Stimulated activated CD8-positive, alpha-beta memory T cell treated with anti-CD3 and anti-CD28 coated beads, Interleukin-12 subunit alpha, Interleukin-12 subunit beta, amount 100 ng/mL, for 4 hours (primary cell): ENCODE results near the gene NSD2.

Source experiments
- DNase-seq: peaks from one replicate; pipeline ENCODE4 v3.0.0-alpha.2; 2020; ENCODE audit warnings: low read depth

NSD2 gene

DNA sequence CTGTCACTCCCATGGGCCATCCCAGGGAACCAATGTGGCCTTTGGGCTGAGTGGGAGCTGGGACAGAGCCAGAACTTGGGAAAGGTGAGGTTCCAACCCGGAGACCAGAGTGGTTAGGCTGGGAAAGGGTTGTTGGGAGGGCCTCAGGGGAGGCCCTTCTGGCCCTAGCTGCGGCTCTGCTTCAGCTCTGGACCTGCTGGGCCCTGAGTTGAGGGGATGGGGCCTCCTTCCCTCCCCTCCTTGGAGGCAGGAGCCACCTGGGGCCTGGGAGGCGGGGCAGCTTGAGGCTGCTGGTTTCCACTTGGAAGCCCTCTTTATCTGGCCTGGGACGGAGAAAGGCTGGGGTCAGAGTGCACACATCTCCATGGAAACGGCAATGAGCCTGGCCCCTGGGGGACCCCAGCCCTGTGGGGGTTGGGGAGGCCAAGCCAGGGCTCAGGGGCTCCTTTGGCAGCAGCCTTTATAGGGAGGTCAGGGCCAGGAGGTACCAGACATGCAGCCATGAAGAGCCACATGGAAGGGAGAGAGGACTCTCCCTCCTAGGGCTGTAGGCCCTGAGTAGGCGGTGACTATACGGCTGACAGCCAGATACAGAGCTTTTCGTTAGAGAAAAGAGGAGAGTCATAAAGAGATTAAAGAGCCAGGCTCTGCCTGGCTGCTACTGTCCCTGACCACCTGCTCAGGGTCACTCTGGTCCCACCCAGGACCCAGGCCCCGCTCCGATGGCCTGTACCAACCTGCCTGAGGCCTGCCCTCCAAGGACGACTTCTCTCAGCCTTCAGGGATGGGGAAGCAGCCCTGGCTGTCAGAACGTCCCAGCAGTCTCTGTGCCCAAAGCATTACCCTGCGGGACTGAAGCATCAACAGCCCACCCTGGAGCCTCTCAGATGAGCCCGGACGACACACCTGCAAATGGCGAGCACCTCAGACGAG lies 6.9 kb upstream of the NSD2 start:
- no peak for DNase-seq

DNA sequence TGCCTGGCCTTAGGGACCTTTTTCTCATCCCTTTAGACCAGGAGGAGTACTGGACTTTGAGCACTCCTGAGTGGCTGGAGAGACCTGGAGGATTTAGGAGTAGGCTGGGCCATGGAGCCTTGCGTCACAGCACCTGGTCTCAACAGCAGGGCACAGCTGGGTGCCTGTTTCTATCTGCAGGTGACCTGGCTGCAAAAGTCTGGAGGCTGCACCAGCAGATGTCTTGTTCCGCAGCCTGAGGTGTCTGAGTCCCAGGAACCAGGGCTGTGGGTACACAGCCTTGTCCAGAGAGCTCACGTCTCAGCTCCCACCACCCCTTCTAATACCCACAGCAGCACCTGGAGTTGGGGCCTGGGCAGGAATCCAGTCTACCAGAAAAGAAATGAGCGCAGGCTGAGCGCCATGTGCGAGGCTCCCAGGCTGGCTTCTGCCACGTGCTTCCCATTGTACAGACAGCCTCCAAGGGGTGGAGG lies 5.0 kb upstream of the NSD2 start:
- no peak for DNase-seq

DNA sequence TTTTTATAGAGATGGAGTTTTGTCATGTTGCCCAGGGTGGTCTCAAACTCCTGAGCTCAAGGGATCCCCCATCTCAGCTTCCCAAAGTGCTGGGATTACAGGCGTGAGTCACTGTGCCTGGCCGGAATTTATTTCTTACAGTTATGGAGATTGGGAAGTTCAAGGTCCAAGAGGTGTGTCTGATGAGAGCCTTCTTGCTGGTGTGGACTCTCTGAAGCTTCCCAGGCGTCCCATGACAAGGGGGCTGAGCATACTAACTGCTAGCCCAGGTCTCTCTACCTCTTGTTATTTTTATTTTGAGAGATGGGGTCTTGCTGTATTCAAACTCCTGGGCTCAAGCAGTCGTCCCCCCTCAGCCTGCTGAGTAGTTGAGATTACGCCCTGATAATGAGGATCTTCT lies 2.9 kb upstream of the NSD2 start:
- no peak for DNase-seq

DNA sequence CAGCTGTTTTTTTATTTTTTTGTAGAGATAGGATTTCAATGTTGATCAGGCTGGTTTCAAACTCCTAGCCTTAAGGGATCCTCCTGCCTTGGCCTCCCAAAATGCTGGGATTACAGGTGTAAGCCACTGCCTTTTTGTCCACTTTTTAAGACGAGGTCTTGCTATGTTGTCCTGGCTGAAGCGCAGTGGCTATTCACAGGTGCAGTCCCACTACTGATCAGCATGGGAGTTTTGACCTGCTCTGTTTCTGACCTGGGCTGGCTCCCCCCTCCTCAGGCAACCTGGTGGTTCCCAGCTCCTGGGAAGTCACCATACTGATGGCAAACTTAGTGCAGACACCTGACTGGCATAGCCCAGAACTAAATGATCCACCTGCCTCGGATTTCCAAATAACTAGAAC lies 2.3 kb upstream of the NSD2 start:
- DNase-seq, result no peak

DNA sequence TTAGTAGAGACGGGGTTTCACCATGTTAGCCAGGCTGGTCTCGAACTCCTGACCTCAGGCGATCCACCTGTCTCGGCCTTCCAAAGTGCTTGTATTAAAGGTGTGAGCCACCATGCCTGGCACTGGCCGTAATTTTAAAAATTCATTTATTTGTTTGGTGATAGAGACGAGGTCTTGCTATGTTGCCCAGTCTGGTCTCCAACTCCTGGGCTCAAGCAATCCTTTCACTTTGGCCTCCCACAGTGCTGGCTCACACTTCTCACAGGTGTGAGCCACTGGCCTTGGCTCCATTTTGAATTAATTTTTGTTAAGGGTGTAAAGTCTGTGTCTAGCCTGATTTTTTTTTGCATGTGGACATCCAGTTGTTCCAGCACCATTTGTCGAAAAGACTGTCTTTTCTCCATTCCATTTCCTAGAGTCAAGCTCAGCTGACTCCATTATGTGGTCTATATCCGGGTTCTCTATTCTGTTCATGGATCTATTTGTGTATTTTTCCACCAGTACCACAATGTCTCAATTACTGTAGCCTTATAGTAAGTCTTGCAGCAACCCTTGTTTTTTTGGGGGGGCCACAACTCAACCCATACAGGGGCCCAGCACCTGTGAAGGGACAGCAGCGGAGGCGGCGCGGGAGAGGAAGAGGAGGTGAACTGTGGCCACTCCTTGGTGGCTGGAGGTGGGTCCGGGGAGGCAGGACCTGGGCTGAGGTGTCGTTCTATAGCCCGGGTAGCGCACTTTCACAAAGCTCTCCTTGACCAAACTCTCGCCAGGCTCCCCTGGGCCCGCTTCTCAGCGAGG lies 1.5 kb upstream of the NSD2 start:
- no peak for DNase-seq

DNA sequence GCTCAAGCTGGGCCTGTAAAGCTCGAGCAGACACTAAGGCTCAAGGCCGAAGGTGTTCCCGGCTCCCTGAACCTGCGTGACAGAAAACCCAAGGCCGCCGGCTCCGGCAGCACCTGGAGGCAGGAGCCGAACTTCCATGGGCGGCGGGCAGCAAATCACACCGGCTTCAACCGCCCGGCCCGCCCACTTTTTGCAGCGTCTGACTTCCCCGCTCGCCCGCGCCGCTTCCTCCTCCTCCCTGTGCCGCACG lies 940 bp upstream of the NSD2 start:
- DNase-seq, result peak; percentile 77

DNA sequence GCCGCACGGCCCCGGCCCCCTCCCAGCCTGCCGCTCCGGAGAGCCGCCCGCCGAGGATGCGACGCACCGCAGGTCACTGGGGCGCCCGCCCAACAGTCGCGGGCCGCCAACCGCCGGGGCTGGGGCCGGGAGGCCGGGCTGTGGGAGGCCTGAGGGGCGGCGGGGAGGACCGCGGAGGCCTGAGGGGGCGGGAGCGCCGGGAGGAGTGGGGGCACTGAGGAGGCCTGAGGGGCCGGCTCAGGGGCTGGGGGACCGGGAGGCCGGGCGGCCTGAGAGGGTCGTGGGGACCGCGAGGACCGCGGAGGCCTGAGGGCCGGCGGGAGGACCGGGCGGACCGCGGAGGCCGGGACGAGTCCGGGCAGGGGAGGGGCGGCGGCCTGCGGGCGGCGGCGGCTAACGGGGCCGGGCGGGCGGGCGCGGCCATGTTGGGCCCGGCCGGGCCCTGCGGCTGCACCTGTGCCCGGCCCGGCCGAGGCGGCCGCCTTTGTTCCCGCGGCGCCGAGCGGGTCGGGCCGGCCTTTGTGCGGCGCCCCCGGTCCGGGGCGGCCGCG lies 353 bp downstream of the NSD2 start:
- no peak for DNase-seq

DNA sequence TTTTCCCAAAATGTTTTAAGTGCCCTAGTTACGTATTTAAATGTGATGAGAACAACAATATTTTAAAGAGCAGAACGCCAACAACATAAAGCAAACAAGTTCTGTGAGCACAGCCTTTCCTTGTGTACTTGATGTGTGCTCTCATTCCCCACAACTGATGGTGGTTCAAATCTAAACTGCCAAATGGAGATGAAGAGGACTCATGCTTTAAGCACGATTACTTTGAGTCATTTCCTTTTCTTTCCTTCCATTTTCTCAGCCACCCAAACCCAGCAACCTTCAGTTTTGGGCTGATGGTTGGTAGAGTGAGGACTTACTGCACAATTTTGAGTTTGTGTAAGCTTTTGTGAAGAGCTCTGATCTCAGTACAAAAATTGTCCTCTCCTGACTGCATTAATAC lies 1.7 kb downstream of the NSD2 start:
- no peak for DNase-seq

DNA sequence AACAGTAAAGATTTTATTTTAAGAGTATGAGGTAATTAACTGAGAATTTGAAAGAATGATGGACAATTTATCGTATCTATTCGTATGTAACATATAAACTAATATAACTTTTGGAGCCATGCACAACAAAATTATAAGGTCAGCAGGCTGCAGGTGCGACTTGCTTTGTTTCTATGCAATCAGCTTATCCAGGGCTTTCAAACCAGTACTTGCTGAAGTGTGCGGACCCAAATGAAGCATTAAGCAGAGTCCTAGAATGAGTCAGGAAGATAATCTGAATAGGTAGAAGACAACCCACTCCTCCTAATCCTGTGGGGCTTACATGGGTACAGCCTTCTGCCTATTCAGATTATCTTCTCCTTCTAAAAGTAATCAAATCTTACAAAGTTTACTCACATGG lies 2.1 kb downstream of the NSD2 start:
- no peak for DNase-seq

DNA sequence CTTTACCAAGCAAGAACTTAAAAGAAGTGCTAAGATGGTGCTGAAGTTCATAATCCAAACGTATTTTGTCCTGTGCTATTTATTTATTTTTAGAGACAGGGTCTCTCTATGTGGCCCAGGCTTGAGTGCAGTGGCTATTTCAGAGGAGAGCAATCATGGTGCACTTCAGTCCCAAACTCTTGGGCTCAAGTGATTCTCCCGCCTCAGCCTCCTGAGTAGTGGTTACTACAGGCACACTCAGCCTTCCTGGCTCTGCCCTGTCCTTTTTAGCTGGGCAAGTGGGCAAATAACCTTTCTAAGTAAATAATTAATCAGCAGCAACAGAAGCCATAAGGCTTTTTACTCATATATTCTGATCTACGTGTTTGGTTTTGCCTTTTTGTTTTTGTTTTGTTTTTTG lies 2.6 kb downstream of the NSD2 start:
- no peak for DNase-seq

DNA sequence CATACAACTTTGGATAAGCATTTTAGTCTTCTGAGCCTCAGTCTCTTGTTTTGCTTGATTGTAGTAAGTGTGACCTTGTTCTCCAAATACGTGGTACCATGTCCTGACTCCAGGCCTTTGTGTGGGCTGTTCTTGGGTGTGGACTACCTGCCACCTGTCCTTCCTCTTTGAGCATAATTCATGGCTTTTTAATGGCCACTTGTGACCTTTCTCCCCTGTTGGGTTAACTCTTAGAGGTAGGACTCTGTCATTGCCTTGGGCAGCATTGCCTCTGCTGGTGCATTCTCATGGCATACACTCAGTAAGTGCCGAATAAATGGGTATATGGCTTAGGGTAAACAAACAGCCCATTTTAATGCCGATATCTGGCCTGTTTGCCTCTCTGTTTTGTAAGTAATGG lies 3.0 kb downstream of the NSD2 start:
- DNase-seq, result no peak

DNA sequence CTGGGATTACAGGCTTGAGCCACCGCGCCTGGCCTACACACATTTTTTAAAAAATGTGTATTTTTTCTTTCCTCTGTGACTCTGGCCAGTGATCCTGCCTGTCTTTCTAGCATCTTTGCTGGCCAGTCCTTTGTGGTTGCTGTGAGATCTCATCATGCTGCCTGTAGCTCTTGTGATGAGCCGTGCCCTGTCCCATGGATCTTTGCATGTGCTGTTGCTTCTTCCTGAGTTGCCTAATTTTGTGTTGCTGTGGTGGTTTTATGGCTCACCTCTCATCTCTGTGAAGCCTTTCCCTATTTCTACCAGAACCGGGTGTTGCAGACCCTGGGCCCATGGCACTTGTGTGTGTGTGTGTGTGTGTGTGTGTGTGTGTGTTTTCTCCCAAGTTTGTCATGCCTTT lies 8.3 kb downstream of the NSD2 start:
- no peak for DNase-seq

DNA sequence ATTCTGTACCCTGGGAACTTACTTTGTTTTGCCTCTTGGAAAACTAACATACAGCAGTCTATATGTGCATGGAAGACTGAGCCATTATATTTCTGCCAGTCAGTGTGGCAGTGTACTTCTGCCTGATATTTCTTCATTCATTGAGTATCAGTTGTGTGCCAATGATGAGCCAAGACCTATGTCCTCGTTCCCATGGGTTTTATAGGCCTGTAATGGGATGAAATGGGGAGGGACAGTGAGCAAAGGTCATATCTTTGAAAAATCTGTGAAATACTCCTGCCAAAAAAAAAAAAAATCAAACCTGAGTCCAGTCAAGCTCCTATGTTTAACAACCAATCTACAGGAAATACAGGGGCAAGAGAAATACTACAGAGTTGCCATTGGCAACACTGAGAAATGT lies 9.1 kb downstream of the NSD2 start:
- DNase-seq, result no peak

DNA sequence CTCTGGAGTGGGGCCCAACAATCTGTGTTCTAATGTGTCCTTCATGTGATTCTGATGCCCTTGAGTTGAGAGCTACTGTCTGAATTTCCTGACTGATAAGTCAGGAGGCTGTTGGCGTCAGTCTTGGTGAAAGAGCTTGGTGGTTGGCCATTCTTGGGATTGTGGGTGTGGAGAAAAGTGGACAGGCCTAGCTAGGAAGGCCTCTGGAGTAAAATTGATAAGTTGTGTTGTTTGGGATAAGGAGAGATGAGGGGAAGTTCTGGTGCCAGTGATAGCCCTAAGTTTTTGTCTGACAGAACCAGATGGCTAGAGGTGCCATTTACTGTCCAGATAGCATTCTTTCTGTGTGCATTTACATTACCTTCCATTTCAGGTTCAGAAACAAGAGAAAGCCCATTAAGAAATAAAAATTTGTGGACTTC lies 11.7 kb downstream of the NSD2 start:
- no peak for DNase-seq

DNA sequence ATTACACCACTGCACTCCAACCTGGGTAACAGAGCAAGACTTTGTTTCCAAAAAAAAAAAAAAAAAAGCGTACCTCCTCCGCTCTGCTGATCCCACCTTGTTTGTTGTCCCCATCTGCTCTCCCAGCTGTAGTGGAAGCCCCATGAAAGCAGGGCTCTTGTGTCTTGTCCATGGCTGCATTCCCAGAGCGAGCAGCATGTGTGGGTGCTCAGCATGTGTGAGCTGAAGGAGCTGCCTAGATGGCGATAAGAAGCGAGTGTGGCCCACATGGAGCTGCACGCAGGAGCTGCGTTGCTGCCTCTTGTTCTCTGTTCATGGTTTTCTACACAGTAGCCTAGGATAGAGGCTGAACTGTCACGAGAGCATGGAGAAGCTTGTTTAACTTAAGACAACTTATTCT lies 12.4 kb downstream of the NSD2 start:
- no peak for DNase-seq

DNA sequence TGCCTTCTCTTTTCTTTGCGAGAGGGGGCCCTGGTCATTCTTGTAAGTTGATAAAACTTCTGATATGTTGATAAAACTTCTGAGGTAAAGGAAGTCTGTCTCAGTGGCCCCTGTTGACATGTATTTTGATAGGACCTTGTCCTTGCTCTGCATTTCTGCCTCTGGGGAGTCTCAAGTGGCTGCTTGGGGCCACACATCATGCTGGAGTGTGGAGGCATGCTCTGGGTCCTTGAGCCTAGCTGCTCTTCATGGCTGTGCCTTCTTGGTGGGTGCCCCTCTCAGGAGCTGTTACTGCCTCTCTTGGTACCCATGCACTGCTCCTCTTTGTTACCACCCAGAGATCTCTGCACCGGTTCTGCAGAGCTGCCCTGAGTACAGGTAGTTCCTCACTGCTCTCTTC lies 14.2 kb downstream of the NSD2 start:
- DNase-seq, result no peak

DNA sequence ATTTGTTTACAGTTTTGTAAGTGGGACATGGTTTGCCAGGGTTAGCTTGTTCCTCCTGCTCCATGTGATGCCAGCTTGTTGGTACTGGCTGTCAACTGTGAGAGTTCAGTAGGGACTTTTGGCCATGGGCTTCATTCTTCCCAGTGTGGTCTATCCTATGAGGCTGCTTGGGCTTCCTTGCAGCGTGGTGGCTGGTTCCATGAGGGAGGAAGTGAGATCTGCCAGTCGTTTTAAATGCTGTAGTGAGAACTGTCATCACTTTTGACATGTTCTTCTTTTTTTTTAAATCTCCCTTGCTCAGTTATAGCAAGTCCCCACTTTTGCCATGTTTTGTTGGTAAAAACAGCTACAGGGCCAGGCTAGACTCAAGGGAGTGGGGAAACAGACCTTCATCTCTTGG lies 15.9 kb downstream of the NSD2 start:
- no peak for DNase-seq

DNA sequence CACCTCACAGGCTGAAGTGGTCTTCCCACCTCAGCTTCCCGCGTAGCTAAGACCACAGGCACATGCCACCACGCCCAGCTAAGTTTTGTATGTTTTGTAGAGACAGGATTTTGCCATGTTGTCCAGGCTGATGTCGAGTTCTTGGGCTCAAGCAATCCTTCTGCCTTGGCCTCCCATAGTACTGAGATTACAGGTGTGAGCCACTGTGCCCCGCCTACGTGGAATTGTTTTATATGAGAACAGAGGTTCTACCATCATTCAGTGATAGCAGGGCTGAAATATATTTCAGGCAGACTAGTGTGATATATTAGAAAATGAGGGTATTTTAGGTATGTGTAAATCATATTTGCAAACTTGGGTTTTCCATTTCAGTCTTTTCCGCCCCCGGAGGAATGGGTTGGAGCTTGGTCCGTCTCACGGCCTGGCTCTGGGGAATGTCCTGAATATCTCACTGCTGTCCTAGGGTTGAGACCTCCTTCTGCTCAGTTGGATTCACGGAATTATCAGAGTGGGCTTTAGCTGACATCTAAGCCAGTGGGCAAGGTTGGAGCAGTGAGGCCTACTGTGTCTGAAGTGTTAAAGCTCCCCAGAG lies 19.9 kb downstream of the NSD2 start:
- DNase-seq, result no peak

DNA sequence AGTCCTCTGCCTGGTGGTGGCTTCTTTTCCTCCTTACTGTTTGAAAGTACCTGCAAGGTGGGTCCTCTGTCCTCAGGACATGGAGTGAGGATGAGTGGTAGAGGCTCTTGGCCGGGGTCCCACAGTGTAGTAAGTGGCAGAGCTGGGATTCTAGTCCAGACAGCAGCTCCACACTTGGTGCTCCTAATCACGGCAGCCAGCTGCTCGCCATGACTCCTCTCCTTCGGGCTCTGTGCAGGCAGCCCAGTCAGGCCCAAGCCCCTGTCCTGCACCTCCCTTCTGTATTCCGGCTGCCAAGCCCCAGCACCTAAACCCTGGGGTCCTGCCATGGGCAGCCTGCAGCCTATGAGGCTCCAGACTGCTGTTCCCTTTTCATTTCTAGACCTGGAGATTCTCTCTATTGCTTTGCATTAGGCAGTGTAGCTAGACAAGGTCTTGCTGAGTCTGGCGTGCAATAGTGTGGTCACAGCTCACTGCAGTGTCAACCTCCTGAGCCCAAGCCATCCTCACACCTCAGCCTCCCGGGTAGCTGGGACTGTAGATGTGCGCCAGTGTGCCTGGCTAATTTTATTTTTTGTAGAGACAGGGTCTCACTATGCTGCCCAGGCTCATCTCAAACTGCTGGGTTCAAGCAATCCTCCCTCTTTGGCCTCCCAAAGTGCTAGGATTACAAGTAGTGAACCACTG lies 24.9 kb downstream of the NSD2 start:
- no peak for DNase-seq

DNA sequence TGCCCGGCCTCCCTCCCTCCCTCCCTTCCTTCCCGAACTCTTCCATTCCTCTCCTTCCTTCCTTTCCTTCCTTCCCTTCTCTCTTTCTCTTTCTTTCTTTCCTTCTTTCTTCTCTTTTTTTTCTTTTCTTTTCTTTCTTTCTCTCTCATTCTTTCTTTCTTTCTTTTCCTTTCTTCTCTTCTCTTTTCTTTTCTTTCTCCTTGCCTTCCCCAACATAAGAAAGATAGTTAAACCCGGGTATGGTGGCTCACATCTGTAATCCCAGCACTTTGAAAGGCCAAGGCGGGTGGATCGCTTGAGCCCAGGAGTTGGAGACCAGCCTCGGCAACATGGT lies 25.4 kb downstream of the NSD2 start:
- DNase-seq, result no peak

DNA sequence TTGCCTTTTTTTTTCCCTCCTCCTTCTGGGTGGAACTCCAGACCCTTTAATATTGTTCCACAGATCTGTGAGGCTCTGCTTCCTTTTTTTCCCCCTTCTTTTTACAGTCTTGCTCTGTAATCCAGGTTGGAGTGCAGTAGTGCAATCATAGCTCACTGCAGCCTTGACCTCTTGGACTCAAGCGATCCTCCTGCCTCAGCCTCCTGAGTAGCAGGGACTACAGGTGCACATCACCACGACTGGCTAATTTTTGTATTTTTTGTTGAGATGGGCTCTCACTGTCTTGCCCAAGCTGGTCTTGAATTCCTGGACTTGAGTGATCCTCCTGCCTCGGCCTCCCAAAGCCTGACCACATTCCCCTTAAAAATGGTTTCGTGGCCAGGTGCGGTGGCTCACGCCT lies 26.8 kb downstream of the NSD2 start:
- DNase-seq, result no peak

DNA sequence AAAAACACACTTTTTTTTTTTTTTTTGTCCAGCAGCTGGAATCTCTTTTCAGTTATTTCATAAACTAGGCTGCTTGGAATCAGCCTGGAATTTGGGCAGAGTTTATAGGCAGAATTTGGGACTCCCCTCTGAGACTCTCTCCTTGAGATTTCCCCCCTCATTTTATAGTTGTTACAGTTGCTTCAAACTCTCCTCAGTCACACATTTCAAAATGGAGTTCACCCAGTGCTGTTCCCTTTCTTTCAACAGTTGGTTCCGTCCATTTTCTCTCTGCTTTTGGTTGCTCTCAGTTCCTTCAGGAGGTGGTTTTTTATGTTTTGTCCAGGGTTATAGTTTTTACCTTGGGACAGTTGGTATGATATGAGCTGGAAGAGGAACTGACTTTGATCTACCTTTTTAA lies 27.5 kb downstream of the NSD2 start:
- DNase-seq, result no peak
